ENCODE results near the gene C10orf62.

The C10orf62 gene

GRCh38 chr10:97589479-97589878 is at the start of gene C10orf62:
Gene C10orf62, plus strand, starts transcription at chr10:97589721. Its CDS starts 177 bp downstream, at chr10:97589898.
- Mint-ChIP-seq H3K9me3 (no peaks in the 10 kb centered on the region), H3K4me3 (no peak within 1 kb of the TSS), H3K4me1 (ENCODE audit: low read depth) (no peaks in the 10 kb centered on the region), H3K27me3 (peaks cover 2% of the 10 kb centered on the region), H3K27ac (no peak within 1 kb of the TSS), H3K36me3 (ENCODE audit: low read depth) (no peaks in the 10 kb centered on the region)
- intact Hi-C loops (cut with micrococcal nuclease), result no loop called here

DNA sequence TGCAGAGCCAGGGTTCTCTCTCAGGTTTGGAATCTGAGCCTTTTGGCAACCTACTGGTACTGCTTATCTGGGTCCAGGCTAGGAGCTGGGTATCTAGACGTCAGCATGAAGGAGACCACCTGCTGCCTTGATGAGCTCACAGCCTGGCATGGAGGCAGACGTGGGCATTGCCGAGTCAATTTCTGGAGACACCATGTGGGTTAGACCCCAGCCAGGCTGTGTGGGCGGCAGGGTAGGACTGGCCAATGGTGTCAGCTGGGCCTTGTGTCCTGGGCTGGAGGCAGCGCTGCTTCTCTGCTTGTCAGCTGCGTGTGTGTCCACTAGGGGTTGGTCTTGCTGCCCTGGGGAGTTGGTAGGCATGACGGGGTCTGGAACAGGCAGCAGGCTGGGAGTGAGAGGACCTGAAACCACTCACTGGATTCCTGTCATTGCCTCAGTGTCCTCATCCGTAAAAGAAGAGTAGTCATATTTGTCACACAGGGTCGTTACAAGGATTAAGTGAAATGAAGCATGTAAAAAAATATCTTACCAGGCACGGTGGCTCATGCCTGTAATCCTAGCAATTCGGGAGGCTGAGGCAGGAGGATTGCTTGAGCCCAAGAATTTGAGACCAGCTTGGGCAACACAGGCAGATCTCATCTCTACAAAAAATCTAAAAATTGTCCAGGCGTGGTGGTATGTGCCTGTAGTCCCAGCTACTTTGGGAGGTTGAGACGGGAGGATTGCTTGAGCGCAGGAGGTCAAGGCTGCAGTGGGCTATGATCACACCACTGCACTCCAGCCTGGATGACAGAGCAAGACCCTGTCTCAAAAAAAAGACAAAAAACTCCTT is 48.6 kb upstream of the C10orf62 start:
- intact Hi-C loops (cut with micrococcal nuclease), result loop anchor here (5.0 kb wide), 1 partner anchor 44 kb away; the partner anchor contains the start of genes MMS19 and UBTD1
- Mint-ChIP-seq H3K4me3 (no peak overlapping the region), H3K27me3 (no peaks in the 10 kb centered on the region), H3K4me1 (ENCODE audit: low read depth) (peaks cover 61% of the 10 kb centered on the region), H3K27ac (no peak overlapping the region), H3K36me3 (ENCODE audit: low read depth) (no peaks in the 10 kb centered on the region), H3K9me3 (no peaks in the 10 kb centered on the region)

DNA sequence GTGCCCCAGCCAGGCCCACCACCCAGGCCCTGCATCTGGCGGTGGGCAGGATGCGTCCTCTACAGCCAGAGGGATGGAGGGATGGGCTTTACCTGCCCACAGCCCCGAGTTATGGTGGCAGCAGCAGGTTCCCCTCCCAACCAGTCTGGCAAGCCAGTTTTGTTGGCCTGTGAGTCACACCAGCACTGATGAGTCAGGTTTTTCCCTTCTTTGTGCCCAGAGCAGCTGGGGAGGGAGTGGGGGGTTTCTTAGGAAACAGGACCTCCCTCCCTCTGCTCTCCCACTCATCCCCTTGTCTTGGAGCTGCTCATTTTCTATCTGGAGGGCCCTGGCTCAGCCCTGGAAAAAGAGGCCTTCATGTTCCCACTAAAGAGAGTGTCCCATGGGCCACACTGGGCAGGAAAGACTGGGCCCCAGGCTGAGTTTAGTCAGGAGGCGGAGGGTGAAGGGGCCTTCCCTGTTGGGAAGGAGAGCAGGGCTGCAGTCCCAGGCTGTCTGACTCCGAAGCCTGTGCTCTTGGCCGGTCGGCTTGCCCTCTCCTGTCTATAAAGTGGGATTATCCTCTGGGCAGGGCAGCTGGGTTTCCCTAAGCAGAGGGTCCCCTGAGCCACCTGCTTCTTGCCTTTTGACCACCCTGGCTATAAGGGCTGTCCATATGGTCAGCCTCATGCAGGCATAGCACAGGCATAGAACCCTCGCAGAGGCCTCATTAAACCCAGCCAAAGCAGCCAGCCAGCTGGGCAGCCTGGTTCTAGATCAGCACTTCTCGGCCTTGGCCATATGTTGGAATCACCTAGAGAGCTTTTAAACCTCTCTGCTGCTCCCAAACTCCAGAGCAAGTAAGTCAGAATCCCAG is 47.1 kb upstream of the C10orf62 start:
- no peaks in the 10 kb centered on the region for H3K27me3 Mint-ChIP-seq
- intact Hi-C loops (cut with micrococcal nuclease), result loop anchor here (5.0 kb wide), 1 partner anchor 45 kb away; the partner anchor contains the start of genes MMS19 and UBTD1
- H3K4me3 Mint-ChIP-seq, result peak overlapping the region; percentile 21
- no peaks in the 10 kb centered on the region for H3K9me3 Mint-ChIP-seq
- H3K4me1 Mint-ChIP-seq (ENCODE audit: low read depth), result peaks cover 76% of the 10 kb centered on the region
- peak overlapping the region; percentile 87 for H3K27ac Mint-ChIP-seq
- no peaks in the 10 kb centered on the region for H3K36me3 Mint-ChIP-seq (ENCODE audit: low read depth)

DNA sequence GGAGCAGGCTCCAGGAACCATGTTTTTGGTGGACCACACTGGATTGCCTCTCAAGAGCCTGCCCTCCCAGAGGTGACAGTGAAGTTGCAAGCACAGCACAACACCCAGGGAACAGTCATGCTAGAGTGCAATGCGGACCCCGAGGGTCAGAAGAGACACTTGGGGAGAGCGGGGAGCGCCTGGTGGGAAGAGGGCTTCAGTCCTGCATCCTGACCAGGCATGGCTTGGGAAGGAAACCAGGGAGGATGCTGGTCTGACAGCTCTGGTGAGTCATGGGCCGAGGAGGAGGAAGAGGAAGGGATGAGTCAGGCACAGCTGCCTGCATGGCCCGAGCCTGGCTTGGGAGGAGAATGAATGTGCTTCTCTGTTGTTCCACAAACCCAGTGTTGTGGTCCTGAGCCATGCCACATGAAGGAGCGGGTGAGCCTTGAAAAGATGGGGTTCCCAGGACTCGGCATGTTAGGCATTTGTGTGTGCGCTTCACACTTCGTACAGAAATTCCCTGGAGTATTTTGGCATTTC is 46.4 kb upstream of the C10orf62 start:
- intact Hi-C loops (cut with micrococcal nuclease), result loop anchor here (5.0 kb wide), 1 partner anchor 46 kb away; the partner anchor contains the start of genes MMS19 and UBTD1

GRCh38 chr10:97546456-97547270 is 42.9 kb upstream of the C10orf62 start:
- H3K36me3 Mint-ChIP-seq (ENCODE audit: low read depth), result no peaks in the 10 kb centered on the region
- no peak overlapping the region for H3K4me3 Mint-ChIP-seq
- no peaks in the 10 kb centered on the region for H3K27me3 Mint-ChIP-seq
- intact Hi-C loops (cut with micrococcal nuclease), result no loop called here
- peaks cover 58% of the 10 kb centered on the region for H3K4me1 Mint-ChIP-seq (ENCODE audit: low read depth)
- no peaks in the 10 kb centered on the region for H3K9me3 Mint-ChIP-seq
- peak overlapping the region; percentile 57 for H3K27ac Mint-ChIP-seq

More for the DNA sequence above, 46.4 kb upstream of the C10orf62 start:
- H3K27ac Mint-ChIP-seq, result peak overlapping the region; percentile 87
- H3K4me1 Mint-ChIP-seq (ENCODE audit: low read depth), result peaks cover 79% of the 10 kb centered on the region
- no peaks in the 10 kb centered on the region for H3K9me3 Mint-ChIP-seq
- peak overlapping the region; percentile 11 for H3K4me3 Mint-ChIP-seq
- no peaks in the 10 kb centered on the region for H3K36me3 Mint-ChIP-seq (ENCODE audit: low read depth)
- no peaks in the 10 kb centered on the region for H3K27me3 Mint-ChIP-seq

- Mint-ChIP-seq H3K9me3 (no peaks in the 10 kb centered on the region), H3K36me3 (ENCODE audit: low read depth) (no peaks in the 10 kb centered on the region), H3K27me3 (no peaks in the 10 kb centered on the region), H3K27ac (peak overlapping the region; percentile 57), H3K4me3 (no peak overlapping the region), H3K4me1 (ENCODE audit: low read depth) (peaks cover 52% of the 10 kb centered on the region)
- intact Hi-C loops (cut with micrococcal nuclease), result no loop called here
These were observed 42.3 kb upstream of the C10orf62 start for GRCh38 chr10:97547271-97547600.

GRCh38 chr10:97547962-97548361 is 41.6 kb upstream of the C10orf62 start:
- Mint-ChIP-seq H3K36me3 (ENCODE audit: low read depth) (no peaks in the 10 kb centered on the region), H3K4me3 (no peak overlapping the region), H3K9me3 (no peaks in the 10 kb centered on the region), H3K4me1 (ENCODE audit: low read depth) (peaks cover 45% of the 10 kb centered on the region), H3K27ac (no peak overlapping the region), H3K27me3 (no peaks in the 10 kb centered on the region)
- intact Hi-C loops (cut with micrococcal nuclease), result no loop called here

DNA sequence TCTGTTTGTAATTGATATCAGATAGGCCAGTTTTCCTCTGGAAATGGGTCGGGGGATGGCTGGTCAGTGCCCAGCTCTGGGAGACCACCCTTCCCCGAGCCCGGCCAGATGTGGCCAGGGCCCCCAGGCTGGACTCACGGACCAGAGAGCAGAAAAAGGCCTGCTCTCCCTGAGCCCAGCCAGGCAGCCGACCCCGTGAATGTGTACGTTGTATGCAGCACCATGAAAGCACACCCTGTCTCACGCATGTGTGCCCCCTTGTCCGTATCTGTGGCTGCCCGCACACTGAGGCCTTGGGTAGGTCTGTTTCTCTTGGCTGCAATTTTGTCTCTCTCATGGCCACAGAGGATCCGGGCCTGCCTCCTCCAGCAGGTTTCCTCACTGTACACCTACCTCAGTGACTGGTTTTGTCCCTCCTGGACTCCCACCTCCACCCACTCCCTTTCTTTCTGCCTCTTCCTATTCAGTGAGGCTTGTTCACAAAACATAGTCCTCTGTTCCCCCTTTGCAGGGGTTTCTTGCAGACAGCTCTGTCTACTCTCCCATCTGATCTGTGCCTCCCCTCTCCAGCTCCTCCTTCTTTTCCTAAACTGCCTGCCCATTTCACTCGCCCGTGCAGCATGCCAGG is 40.6 kb upstream of the C10orf62 start:
- peaks cover 38% of the 10 kb centered on the region for H3K4me1 Mint-ChIP-seq (ENCODE audit: low read depth)
- no peaks in the 10 kb centered on the region for H3K9me3 Mint-ChIP-seq
- H3K27ac Mint-ChIP-seq, result peak overlapping the region; percentile 1
- H3K4me3 Mint-ChIP-seq, result no peak overlapping the region
- intact Hi-C loops (cut with micrococcal nuclease), result no loop called here
- H3K36me3 Mint-ChIP-seq (ENCODE audit: low read depth), result no peaks in the 10 kb centered on the region
- no peaks in the 10 kb centered on the region for H3K27me3 Mint-ChIP-seq

DNA sequence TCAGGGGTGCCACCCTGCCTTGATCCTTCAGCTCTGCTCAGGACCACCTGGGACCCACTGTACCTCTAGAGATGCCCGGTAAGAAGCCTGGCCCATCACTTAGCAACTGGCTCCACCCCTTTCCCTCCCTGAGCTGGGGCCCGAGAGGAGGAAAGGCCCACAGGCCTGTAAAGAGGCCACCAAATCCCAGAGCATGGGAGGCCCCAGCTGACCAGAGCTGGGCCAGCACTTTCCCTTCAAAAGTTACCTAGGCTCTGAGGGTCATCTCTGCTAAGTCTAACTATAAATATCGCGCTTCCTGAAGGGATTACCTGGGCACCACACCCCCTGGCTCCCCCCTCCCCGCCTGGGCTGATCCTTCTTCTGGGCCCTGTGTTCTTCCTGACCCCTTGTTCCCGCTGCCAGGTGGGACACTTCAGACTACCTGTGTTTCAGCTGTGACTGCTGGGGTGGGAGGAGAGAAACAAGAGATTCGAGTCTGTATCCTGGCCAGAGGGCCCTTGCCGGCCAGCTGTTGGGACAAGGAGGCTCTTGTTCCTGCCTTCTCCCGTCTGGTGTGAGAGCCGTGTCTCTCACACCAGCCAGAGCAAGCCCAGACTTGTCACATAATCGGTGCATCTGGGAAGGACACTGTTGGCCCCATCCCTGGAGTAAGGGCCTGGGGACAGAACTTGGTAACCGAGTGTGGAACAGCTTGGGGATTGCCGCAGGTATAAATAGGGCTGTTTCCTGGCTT is 39.8 kb upstream of the C10orf62 start:
- Mint-ChIP-seq H3K4me3 (no peak overlapping the region), H3K36me3 (ENCODE audit: low read depth) (no peaks in the 10 kb centered on the region), H3K4me1 (ENCODE audit: low read depth) (peaks cover 36% of the 10 kb centered on the region), H3K27ac (peak overlapping the region; percentile 50), H3K9me3 (no peaks in the 10 kb centered on the region), H3K27me3 (no peaks in the 10 kb centered on the region)
- intact Hi-C loops (cut with micrococcal nuclease), result no loop called here

GRCh38 chr10:97550336-97551149 is 39.0 kb upstream of the C10orf62 start:
- no peaks in the 10 kb centered on the region for H3K36me3 Mint-ChIP-seq (ENCODE audit: low read depth)
- H3K4me3 Mint-ChIP-seq, result no peak overlapping the region
- H3K27me3 Mint-ChIP-seq, result no peaks in the 10 kb centered on the region
- H3K27ac Mint-ChIP-seq, result no peak overlapping the region
- peaks cover 29% of the 10 kb centered on the region for H3K4me1 Mint-ChIP-seq (ENCODE audit: low read depth)
- H3K9me3 Mint-ChIP-seq, result peaks cover 8% of the 10 kb centered on the region
- intact Hi-C loops (cut with micrococcal nuclease), result no loop called here

DNA sequence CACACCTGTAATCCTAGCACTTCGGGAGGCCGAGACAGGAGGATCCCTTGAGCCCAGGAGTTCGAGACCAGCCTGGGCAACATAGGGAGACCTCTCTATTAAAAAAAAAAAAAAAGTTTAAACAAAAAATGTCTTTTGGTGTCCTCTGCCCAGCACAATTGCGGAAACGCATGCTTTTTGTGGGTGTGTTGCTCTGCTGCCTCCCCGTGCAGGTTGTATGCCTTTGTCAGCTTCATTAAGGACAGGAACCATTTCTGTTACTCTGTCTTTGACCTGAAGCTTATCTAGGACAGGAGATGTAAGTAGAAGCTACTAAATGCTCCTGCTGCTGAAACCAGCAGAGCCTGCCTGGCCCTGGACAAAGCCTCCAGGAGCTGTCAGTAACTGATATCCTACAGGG is 38.2 kb upstream of the C10orf62 start:
- intact Hi-C loops (cut with micrococcal nuclease), result no loop called here
- no peaks in the 10 kb centered on the region for H3K36me3 Mint-ChIP-seq (ENCODE audit: low read depth)
- peaks cover 13% of the 10 kb centered on the region for H3K9me3 Mint-ChIP-seq
- no peak overlapping the region for H3K27ac Mint-ChIP-seq
- H3K4me3 Mint-ChIP-seq, result no peak overlapping the region
- peaks cover 26% of the 10 kb centered on the region for H3K4me1 Mint-ChIP-seq (ENCODE audit: low read depth)
- H3K27me3 Mint-ChIP-seq, result no peaks in the 10 kb centered on the region

GRCh38 chr10:97553575-97554031 is 35.9 kb upstream of the C10orf62 start:
- H3K36me3 Mint-ChIP-seq (ENCODE audit: low read depth), result no peaks in the 10 kb centered on the region
- no peak overlapping the region for H3K27ac Mint-ChIP-seq
- peaks cover 11% of the 10 kb centered on the region for H3K4me1 Mint-ChIP-seq (ENCODE audit: low read depth)
- H3K4me3 Mint-ChIP-seq, result no peak overlapping the region
- no peaks in the 10 kb centered on the region for H3K27me3 Mint-ChIP-seq
- intact Hi-C loops (cut with micrococcal nuclease), result loop anchor here (1.0 kb wide), 2 partner anchors 19 to 90 kb away; no protein-coding TSS in a partner anchor
- H3K9me3 Mint-ChIP-seq, result peaks cover 13% of the 10 kb centered on the region
